Hematopoietic multipotent progenitor cell treated with erythropoietin and hydrocortisone succinate and interleukin-3 and kit ligand, for 4 days (in vitro differentiated cells): Measurements from ENCODE around the gene MYDGF.
"Not testable (repeated sequence)": the region's sequence is repeated elsewhere in the genome, so short reads cannot be mapped to it uniquely, and the experiment has no call there.

Source experiments
- DNase-seq: peaks from one replicate; pipeline ENCODE4 v3.0.0-alpha.2; 2015

Gene MYDGF

GRCh38 chr19:4699826-4700692 lies 29.9 kb upstream of the MYDGF start:
- DNase-seq: no peak

- no peak for DNase-seq
Measured at GRCh38 chr19:4697304-4697703, 27.2 kb upstream of the MYDGF start.

GRCh38 chr19:4695224-4695731 lies 25.1 kb upstream of the MYDGF start:
- no peak for DNase-seq

- DNase-seq: no peak
Measured at GRCh38 chr19:4694211-4694987, 24.3 kb upstream of the MYDGF start.

- DNase-seq: no peak
Measured at GRCh38 chr19:4693471-4694121, 23.5 kb upstream of the MYDGF start.

- no peak for DNase-seq
Measured at GRCh38 chr19:4693078-4693350, 22.9 kb upstream of the MYDGF start.

- peak; percentile 59 for DNase-seq
Measured at GRCh38 chr19:4692251-4693077, 22.3 kb upstream of the MYDGF start.

GRCh38 chr19:4691373-4691772 lies 21.2 kb upstream of the MYDGF start:
- DNase-seq: no peak

GRCh38 chr19:4690361-4690760 lies 20.2 kb upstream of the MYDGF start:
- DNase-seq: no peak

- no peak for DNase-seq
Measured at GRCh38 chr19:4689403-4689802, 19.3 kb upstream of the MYDGF start.

- no peak for DNase-seq
Measured at GRCh38 chr19:4688587-4688986, 18.4 kb upstream of the MYDGF start.

GRCh38 chr19:4687396-4687795 lies 17.3 kb upstream of the MYDGF start:
- no peak for DNase-seq

- no peak for DNase-seq
Measured at GRCh38 chr19:4686700-4687099, 16.6 kb upstream of the MYDGF start.

- no peak for DNase-seq
Measured at GRCh38 chr19:4684312-4685095, 14.4 kb upstream of the MYDGF start.

GRCh38 chr19:4682417-4683200 lies 12.5 kb upstream of the MYDGF start:
- DNase-seq: no peak

- not testable (repeated sequence) for DNase-seq
Measured at GRCh38 chr19:4680021-4680420, 9.9 kb upstream of the MYDGF start.

GRCh38 chr19:4678881-4679790 lies 9.0 kb upstream of the MYDGF start:
- DNase-seq: peak; percentile 85

- DNase-seq: peak; percentile 76
Measured at GRCh38 chr19:4676955-4677731, 7.0 kb upstream of the MYDGF start.

GRCh38 chr19:4675346-4675745 lies 5.2 kb upstream of the MYDGF start:
- no peak for DNase-seq
